Astrocyte of the cerebellum (primary cell): Measurements from ENCODE around the gene LTF.

Experiments used
- DNase-seq: peaks from one replicate; pipeline ENCODE4 v3.0.0-alpha.2; 2011; ENCODE audit warnings: low read depth
- H3K4me3 ChIP-seq: 2 replicates; pipeline ENCODE4 v1.5.1; 2011; ENCODE audit warnings: mild to moderate bottlenecking, low read depth, low read length, moderate library complexity
- CTCF ChIP-seq: IDR thresholded peaks from 2 replicates; pipeline ENCODE4 v1.5.1; 2012; ENCODE audit warnings: low read length, low read depth, moderate library complexity, mild to moderate bottlenecking; ENCODE audit errors: missing control alignments
- in situ Hi-C: cut with HindIII; loops from 2 replicates; pipeline ENCODE4 v1.10.0; 2017; ENCODE audit warnings: low sequenced_read_pairs

The LTF gene

GRCh38 chr3:46447228-46447985 lies 17.3 kb downstream of the LTF start:
- in situ Hi-C loops = no loop called here

GRCh38 chr3:46442576-46443530 lies 21.9 kb downstream of the LTF start:
- DNase-seq = peak; percentile 19
- H3K4me3 ChIP-seq = no peak overlapping the region
- in situ Hi-C loops = no loop called here
- peak; percentile 67 for TF ChIP-seq CTCF

More at GRCh38 chr3:46447228-46447985, 17.3 kb downstream of the LTF start:
- DNase-seq = no peak
- H3K4me3 ChIP-seq = no peak overlapping the region
- TF ChIP-seq CTCF = no peak

- no peak overlapping the region for H3K4me3 ChIP-seq
- DNase-seq = no peak
- in situ Hi-C loops = no loop called here
- TF ChIP-seq CTCF = no peak
These were observed 24.0 kb downstream of the LTF start for GRCh38 chr3:46440531-46441294.

GRCh38 chr3:46438831-46439230 lies 25.9 kb downstream of the LTF start:
- no peak for DNase-seq
- in situ Hi-C loops = no loop called here
- no peak overlapping the region for H3K4me3 ChIP-seq
- no peak for TF ChIP-seq CTCF

- H3K4me3 ChIP-seq = no peak overlapping the region
- TF ChIP-seq CTCF = no peak
- in situ Hi-C loops = no loop called here
- no peak for DNase-seq
These were observed 29.5 kb downstream of the LTF start for GRCh38 chr3:46435081-46435726.
